NCI-H1417 (cell line): ENCODE results near the gene CD58.
A peak's percentile ranks its signal among the peaks of the same experiment; 100 is the strongest.
"Not testable (repeated sequence)": the region's sequence is repeated elsewhere in the genome, so short reads cannot be mapped to it uniquely, and the experiment has no call there.

Source experiments
- DNase-seq, 3 experiments: peaks; one replicate each; lab custom pipeline; 2025; lab: John Stamatoyannopoulos, UW

The CD58 gene

GRCh38 chr1:116571215-116571919 lies 541 bp upstream of the CD58 start:
- DNase-seq = no peak

DNA sequence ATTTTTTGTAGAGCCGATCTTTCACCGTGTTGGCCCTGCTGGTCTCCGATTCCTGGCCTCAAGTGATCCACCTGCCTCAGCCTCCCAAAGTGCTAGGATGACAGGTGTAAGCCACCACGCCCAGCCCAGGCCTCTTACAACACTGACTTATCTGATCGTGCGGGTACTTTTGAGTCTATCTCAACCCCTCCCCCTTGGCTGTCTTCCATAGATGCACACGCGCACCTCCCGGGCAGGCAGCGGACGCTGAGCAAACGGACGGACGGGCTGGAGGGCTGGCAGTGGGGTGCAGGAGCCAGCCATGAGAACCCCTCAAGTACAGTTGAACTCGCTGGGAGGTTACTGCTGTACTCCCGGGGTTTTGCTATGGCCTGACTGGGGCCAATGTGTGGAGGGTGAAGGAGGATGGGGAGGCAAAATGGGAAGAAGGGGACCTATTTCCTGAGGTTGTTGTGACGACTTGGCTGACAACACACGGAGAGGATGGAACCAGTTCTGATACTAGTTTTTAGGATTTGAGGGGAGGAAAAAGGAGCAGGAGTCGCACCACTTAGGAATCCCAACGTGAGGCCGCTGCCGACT lies 959 bp downstream of the CD58 start:
- DNase-seq = peak in 1 of 3 experiments; percentile 21

DNA sequence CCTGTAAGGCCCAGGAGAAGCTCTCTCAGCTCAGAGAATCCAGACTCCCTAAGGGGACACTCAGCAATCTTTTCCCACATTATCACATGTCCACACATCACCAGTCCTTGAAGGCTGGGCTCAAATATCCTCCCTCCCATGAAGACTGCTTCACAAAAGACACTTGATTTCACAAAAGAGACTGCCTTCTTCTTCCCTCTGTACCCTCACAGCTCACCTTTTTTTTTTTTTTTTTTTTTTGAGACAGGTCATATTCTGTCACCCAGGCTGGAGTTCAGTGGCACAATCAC lies 1.5 kb downstream of the CD58 start:
- DNase-seq = peak in 1 of 3 experiments; percentile 7

DNA sequence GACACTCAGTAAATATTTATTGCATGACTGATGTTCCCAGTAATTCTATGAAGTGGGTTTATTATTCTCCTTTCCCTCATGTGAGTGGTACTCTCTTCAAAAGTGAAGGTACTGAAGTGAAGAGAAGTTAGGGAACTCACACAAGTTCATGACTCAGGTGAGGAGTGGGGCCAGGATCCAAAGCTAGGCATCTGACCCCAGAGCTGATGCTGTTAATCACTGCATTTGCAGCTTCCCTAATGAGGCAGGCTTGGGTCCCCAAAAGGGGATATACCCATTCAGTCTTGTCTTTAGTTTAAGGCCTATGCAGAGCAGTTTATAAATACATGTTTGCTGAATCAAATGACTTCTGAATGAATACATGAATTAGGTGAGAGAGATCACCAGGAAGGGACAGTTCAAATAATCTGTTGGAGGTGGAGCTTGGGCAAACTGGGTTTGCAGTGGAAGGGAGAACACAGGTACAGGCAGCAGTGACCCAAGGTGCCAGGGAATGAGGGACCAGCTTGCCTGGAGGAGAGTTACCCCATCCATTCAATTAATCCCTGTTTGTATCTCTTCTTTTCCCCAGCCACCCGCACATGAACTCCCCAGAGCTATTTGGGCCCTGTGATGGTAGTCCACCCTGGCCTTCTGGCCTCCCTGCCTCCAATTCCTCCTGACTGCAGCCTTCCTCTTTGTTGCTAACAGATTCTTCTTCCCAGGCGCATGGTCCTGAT lies 2.0 kb downstream of the CD58 start:
- DNase-seq = peak in 1 of 3 experiments; percentile 30

- no peak for DNase-seq
Measured at GRCh38 chr1:116567790-116568661, 2.8 kb downstream of the CD58 start.

GRCh38 chr1:116565222-116565621 lies 5.6 kb downstream of the CD58 start:
- no peak for DNase-seq

GRCh38 chr1:116564426-116564825 lies 6.4 kb downstream of the CD58 start:
- DNase-seq = no peak

DNA sequence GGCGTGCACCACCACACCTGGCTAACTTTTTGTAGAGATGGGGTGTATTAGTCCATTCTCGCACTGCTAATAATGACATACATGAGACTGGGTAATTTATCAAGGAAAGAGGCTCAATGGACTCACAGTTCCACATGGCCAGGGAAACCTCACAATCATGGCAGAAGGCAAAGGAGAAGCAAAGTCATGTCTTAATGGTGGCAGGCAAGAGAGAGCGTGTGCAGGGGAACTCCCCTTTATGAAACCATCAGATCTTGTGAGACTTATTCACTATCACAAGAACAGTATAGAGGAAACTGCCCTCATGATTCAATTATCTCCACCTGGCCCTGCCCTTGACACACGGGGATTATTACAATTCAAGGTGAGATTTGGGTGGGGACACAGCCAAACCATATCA lies 8.4 kb downstream of the CD58 start:
- not testable (repeated sequence) for DNase-seq

DNA sequence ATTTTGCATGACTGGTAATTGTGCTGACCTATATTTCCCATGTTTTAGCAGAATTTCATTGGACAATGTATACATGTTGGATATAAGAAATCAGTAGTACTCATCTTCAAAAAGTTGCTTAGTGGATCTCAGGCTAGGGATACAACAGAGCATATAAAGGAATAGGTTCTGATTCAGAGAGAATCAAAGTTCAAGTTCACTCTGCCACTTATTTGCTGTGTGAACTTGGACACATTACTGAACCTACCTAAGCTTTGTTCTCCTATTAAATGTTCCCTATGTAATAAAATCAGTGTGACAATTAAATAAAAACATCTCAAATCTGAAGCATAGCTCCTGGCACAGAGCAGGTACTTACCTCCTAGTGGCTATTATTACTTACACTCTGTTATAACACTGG lies 9.3 kb downstream of the CD58 start:
- no peak for DNase-seq

DNA sequence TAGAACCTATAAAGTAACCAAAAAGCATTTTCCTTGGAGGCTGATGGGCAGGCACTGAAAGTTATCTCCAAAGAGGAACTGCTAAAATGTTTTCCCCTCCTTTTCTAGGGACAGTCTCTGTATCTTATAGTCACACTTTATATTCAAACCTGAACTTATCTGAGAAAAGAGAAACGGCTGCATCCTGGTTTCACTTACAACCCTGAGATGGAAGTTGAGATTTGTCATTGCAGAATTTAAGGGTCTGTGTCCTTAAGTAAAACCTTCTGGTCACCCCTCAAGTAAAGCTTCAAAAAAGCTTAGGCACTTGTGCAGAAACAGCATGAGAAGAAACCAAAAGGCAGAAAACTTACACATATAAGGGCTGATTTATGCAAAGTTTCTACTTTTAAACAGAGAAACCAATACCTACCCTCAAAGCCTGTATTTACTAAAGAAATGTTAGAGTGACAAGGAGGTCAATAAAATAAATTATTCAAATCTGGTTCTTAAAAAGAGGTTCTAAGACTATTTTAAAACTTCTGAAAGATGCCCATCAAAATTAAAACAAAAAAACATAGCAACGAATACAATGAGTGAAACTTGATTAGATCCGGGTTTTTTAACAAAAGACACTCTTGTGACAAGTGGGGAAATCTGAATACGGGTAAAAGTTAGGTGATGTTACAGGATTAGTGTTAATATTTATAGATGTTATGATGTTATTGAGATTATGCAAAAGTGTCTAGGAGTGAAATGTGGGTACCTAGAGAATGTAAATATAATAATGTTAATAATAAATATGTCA lies 9.9 kb downstream of the CD58 start:
- no peak for DNase-seq

DNA sequence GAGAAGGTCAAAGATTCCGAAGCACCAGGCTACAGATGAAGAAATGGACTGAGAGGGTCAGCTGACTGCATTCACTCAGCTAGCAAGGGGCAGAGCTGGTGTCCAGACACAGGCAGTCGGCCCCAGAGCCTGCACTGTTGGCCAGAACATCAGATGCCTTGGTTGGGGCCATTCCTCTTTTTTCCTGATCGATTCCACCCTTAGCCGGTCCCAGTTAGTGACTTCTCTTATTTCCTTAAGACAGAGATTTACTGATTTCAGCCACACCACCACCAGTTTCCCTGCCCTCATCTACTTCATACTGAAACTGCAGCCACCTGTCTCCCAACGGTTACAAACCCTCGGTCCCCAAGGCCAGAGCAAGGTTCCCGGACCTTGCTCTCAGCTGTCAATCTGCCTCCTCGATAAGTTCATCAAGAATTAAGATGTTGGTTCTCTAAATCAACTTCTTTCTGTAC lies 11.5 kb downstream of the CD58 start:
- no peak for DNase-seq

DNA sequence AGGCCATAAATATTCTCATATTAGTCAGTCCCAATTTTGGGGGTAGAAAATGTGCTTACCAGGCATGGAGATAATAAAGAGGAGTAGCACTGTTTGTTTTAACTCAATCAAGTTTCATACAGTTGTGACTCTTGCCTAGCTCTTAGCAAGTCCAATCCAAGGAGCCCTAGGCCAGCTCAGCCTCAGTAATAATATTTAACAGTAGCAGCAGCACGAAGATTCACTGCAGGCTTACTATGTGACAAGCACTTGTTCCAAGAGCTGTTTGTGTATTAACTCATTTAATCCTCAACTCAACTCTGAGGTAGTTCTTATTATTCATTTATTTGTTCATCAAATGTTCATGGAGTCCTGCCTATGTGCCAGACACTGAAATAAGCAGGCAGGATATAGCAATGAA lies 12.3 kb downstream of the CD58 start:
- no peak for DNase-seq

GRCh38 chr1:116558140-116558549 lies 12.7 kb downstream of the CD58 start:
- DNase-seq = no peak

DNA sequence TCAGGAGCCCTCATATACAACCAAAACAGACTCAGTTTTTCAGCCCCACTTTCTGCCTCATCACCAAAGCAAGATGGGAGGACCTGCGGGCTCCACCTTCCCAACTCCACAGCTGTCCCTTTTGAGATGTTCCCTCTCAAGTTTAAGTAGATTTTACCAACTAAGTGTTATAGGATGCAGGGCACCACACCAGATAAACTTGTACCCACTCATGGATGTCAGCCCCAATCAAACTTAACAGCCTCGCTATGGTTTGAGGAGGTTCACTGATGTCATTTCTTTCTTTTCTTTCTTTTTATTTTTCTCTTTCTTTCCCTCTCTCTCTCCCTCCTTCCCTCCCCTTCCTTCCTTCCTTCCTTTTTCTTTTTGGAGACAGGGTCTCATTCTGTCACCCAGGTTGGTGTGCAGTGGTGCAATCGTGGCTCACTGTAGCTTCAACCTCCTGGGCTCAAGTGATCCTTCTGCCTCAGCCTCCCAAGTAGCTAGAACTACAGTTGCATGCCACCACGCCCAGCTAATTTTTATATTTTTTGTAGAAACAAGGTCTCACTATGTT lies 13.4 kb downstream of the CD58 start:
- DNase-seq = no peak

GRCh38 chr1:116556289-116557006 lies 14.4 kb downstream of the CD58 start:
- no peak for DNase-seq

DNA sequence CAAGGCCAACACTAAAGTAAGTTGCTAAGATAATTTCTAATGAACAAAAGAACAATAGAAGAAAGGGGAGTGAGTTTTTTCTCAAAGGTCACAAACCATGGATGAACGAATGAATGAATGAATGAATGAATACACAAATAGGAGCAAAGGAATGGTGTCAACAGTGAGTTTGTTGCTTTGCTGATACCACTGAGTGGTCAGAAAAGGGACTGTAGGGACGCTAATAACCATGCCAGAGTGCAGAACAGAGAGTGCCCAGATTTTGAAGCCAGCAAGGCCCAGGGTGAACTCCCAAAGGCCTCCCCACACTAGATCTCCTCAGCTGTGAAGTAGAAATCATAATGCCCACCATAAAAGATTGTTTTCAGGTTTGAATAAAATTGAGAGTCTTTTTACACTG lies 15.9 kb downstream of the CD58 start:
- no peak for DNase-seq

- no peak for DNase-seq
Measured at GRCh38 chr1:116553386-116554115, 17.3 kb downstream of the CD58 start.

DNA sequence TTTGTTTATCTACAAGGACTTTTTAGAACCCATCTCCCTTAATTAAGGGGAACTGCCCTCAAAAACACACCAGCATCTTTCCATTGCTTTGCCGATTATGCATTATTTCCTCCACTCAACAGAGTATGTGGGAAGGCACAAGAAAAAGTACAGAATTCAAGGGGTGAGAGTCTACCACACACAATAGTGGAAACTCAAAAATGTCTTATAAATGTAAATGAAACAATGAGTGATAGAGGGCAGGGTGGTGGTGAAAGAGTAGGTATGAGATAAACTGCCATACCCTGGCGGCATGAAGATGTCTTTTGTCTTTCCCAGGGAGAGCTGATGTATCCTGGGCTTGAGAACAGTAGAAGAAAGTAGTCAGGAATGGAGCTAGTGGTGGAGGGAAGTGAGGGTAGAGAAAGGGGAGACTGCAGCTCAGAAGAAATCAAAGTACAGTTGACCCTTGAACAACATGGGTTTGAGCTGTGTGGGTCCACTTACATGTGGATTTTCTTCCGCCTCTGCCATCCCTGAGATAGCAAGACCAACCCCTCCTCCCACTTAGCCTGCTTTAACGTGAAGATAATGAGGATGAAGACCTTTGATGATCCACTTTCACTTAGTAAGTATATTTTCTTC lies 24.4 kb downstream of the CD58 start:
- no peak for DNase-seq

DNA sequence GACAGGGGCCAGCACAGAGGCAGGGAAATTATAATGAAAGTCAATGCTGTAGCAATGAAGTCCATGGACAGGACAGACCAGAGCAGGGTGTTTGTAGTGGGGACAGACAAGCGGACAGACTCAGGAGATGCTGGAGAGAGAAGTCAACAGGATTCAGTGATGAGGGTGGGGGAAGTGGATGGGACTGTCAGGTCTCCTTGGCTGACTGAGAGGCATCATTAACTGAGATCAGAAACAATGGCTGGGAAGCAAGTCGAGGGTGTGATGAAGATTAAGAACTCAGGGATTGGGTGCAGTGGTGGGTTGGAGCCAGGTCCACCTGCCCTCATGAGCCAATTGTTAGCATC lies 25.5 kb downstream of the CD58 start:
- DNase-seq = no peak
